NT2/D1 (cell line): ENCODE measurements around the gene ELOVL7.

ENCODE experiments used
- DNase-seq: peaks from one replicate; pipeline ENCODE4 v3.0.0-alpha.2; 2011; ENCODE audit warnings: low read depth, low spot score
- H3K27me3 ChIP-seq: 2 replicates; pipeline ENCODE4 v1.6.0; 2011; ENCODE audit warnings: mild to moderate bottlenecking; ENCODE audit not compliant: insufficient read length, insufficient read depth
- H3K36me3 ChIP-seq: 2 replicates; pipeline ENCODE4 v1.6.1; 2011; ENCODE audit warnings: mild to moderate bottlenecking, low read length, mixed read lengths; ENCODE audit not compliant: insufficient read depth, insufficient read length
- H3K4me1 ChIP-seq: 2 replicates; pipeline ENCODE4 v1.5.1; 2011; ENCODE audit not compliant: insufficient read depth, insufficient read length
- H3K4me3 ChIP-seq: 2 replicates; pipeline ENCODE4 v1.5.1; 2011; ENCODE audit warnings: low read depth; ENCODE audit not compliant: insufficient read length
- H3K9ac ChIP-seq: 2 replicates; pipeline ENCODE4 v1.6.0; 2011; ENCODE audit warnings: low read depth; ENCODE audit not compliant: insufficient read length
- H3K9me3 ChIP-seq: 2 replicates; pipeline ENCODE4 v1.5.1; 2011; ENCODE audit warnings: mild to moderate bottlenecking, low read length; ENCODE audit not compliant: insufficient read depth
- SUZ12 ChIP-seq: IDR thresholded peaks from 2 replicates; pipeline ENCODE4 v1.6.1; 2011; ENCODE audit not compliant: insufficient read length, insufficient read depth; ENCODE audit errors: extremely low read depth
- YY1 ChIP-seq: IDR thresholded peaks from 2 replicates; pipeline ENCODE4 v1.6.1; 2011; ENCODE audit not compliant: insufficient read length, insufficient read depth
- ZNF274 ChIP-seq: IDR thresholded peaks from 2 replicates; pipeline ENCODE4 v1.6.1; 2011; ENCODE audit warnings: mild to moderate bottlenecking, low read depth, low read length

Gene ELOVL7

GRCh38 chr5:60710362-60710761, 133.7 kb downstream of the ELOVL7 start:
- H3K36me3 ChIP-seq, result no peaks in the 10 kb centered on the region

GRCh38 chr5:60705144-60705543, 138.9 kb downstream of the ELOVL7 start:
- TF ChIP-seq YY1, result no peak
- Histone ChIP-seq H3K9ac (no peak overlapping the region), H3K36me3 (no peaks in the 10 kb centered on the region), H3K27me3 (peaks cover 4% of the 10 kb centered on the region), H3K4me3 (no peak overlapping the region), H3K9me3 (no peaks in the 10 kb centered on the region), H3K4me1 (no peaks in the 10 kb centered on the region)
- DNase-seq, result no peak

More at GRCh38 chr5:60710362-60710761, 133.7 kb downstream of the ELOVL7 start:
- no peaks in the 10 kb centered on the region for H3K27me3 ChIP-seq
- no peak for TF ChIP-seq YY1
- TF ChIP-seq ZNF274, result no peak
- TF ChIP-seq SUZ12, result no peak
- no peak overlapping the region for H3K4me3 ChIP-seq
- DNase-seq, result no peak
- H3K9ac ChIP-seq, result no peak overlapping the region
- H3K9me3 ChIP-seq, result no peaks in the 10 kb centered on the region
- H3K4me1 ChIP-seq, result no peaks in the 10 kb centered on the region

- no peak overlapping the region for H3K4me3 ChIP-seq
- DNase-seq, result no peak
- H3K4me1 ChIP-seq, result no peaks in the 10 kb centered on the region
- H3K36me3 ChIP-seq, result no peaks in the 10 kb centered on the region
- H3K27me3 ChIP-seq, result peaks cover 4% of the 10 kb centered on the region
- H3K9ac ChIP-seq, result no peak overlapping the region
- TF ChIP-seq ZNF274 (no peak), YY1 (no peak), SUZ12 (no peak)
- H3K9me3 ChIP-seq, result no peaks in the 10 kb centered on the region
These were observed 140.1 kb downstream of the ELOVL7 start for GRCh38 chr5:60703944-60704343.
